Measurements from ENCODE around the gene PRTFDC1. TPM values are rescaled to one million over a fixed set of nuclear protein-coding genes. Genes with fewer than 3 reads are reported as not detected.
"Not testable (repeated sequence)": the region's sequence is repeated elsewhere in the genome, so short reads cannot be mapped to it uniquely, and the experiment has no call there.

PRTFDC1 gene
- total RNA-seq, 5 donors from 2014 or later (not counting 1 experiment from before 2014, with no cell fraction given), result 0.43 to 1.5 (median 0.76) TPM

- H3K27ac Mint-ChIP-seq; H3K9me3 Mint-ChIP-seq; POLR2A ChIA-PET; H3K4me3 Mint-ChIP-seq; H3K4me1 Mint-ChIP-seq; DNase-seq; H3K27ac ChIP-seq (ENCODE audit: low read length); H3K27me3 ChIP-seq (replicated peaks in 1 of 2; ENCODE audit: control insufficient read depth in 2 of 2, extremely low read depth in 1 of 2, insufficient read depth in 2 of 2, low read length in 1 of 2); H3K27me3 Mint-ChIP-seq; H3K4me1 ChIP-seq (ENCODE audit: control insufficient read depth in 1 of 2, extremely low read depth in 1 of 2, insufficient read depth in 2 of 2, low read length in 2 of 2); ATAC-seq (replicated peaks in 1 of 4); H3K36me3 ChIP-seq (ENCODE audit: control insufficient read depth in 2 of 2, extremely low read depth in 1 of 2, insufficient read depth in 1 of 2, low read length in 1 of 2); H3K4me3 ChIP-seq (ENCODE audit: control insufficient read depth in 1 of 2, extremely low read depth in 1 of 2, low read length in 1 of 2); H3K36me3 Mint-ChIP-seq; H3K9me3 ChIP-seq: not testable (repeated sequence)
- CTCF ChIA-PET, result interaction anchor here in 1 of 2 donors (0.6 kb wide), 1 partner anchor 16 kb away, joined by 5 read pairs; the partner anchor contains the start of gene PRTFDC1
- 93% methylated on average over 9 of the region's 11 CpGs for WGBS (ENCODE audit: insufficient coverage)
Measured at GRCh38 chr10:24968951-24969350, 16.5 kb upstream of the PRTFDC1 start.

GRCh38 chr10:24968349-24968748 lies 15.9 kb upstream of the PRTFDC1 start:
- ChIA-PET POLR2A (no interaction called here), CTCF (no interaction called here)
- no peaks in the 10 kb centered on the region for H3K27me3 Mint-ChIP-seq
- H3K4me1 Mint-ChIP-seq, result peaks cover 0 to 6% (median 2%) of the 10 kb centered on the region in 3 donors
- no peak for ATAC-seq (replicated peaks in 1 of 4)
- H3K4me3 Mint-ChIP-seq, result no peak overlapping the region
- Histone ChIP-seq H3K9me3 (no peaks in the 10 kb centered on the region), H3K27me3 (replicated peaks in 1 of 2; ENCODE audit: control insufficient read depth in 2 of 2, extremely low read depth in 1 of 2, insufficient read depth in 2 of 2, low read length in 1 of 2) (no peaks in the 10 kb centered on the region), H3K27ac (ENCODE audit: low read length) (no peak overlapping the region), H3K4me1 (ENCODE audit: control insufficient read depth in 1 of 2, extremely low read depth in 1 of 2, insufficient read depth in 2 of 2, low read length in 2 of 2) (no peaks in the 10 kb centered on the region), H3K36me3 (ENCODE audit: control insufficient read depth in 2 of 2, extremely low read depth in 1 of 2, insufficient read depth in 1 of 2, low read length in 1 of 2) (no peaks in the 10 kb centered on the region), H3K4me3 (ENCODE audit: control insufficient read depth in 1 of 2, extremely low read depth in 1 of 2, low read length in 1 of 2) (no peak overlapping the region)
- no peaks in the 10 kb centered on the region for H3K36me3 Mint-ChIP-seq
- no peak overlapping the region for H3K27ac Mint-ChIP-seq
- 92% methylated on average over 2 of the region's 7 CpGs for WGBS (ENCODE audit: insufficient coverage)
- H3K9me3 Mint-ChIP-seq, result no peaks in the 10 kb centered on the region
- DNase-seq, result no peak

- ChIA-PET POLR2A (no interaction called here), CTCF (interaction anchor here in 1 of 2 donors (0.7 kb wide), 1 partner anchor 261 kb away, joined by 3 read pairs; no protein-coding TSS in a partner anchor)
- H3K27ac Mint-ChIP-seq, result no peak overlapping the region
- ATAC-seq (replicated peaks in 1 of 4), result no peak
- H3K36me3 ChIP-seq (ENCODE audit: control insufficient read depth in 2 of 2, extremely low read depth in 1 of 2, insufficient read depth in 1 of 2, low read length in 1 of 2), result no peaks in the 10 kb centered on the region
- no peaks in the 10 kb centered on the region for H3K36me3 Mint-ChIP-seq
- H3K27me3 Mint-ChIP-seq, result no peaks in the 10 kb centered on the region
- no peak for DNase-seq
- no peaks in the 10 kb centered on the region for H3K9me3 Mint-ChIP-seq
- no peaks in the 10 kb centered on the region for H3K9me3 ChIP-seq
- no CpG with 5 or more reads among the region's 5 CpGs for WGBS (ENCODE audit: insufficient coverage)
- no peak overlapping the region for H3K27ac ChIP-seq (ENCODE audit: low read length)
- no peak overlapping the region for H3K4me3 Mint-ChIP-seq
- no peaks in the 10 kb centered on the region for H3K27me3 ChIP-seq (replicated peaks in 1 of 2; ENCODE audit: control insufficient read depth in 2 of 2, extremely low read depth in 1 of 2, insufficient read depth in 2 of 2, low read length in 1 of 2)
- peaks cover 0 to 6% (median 2%) of the 10 kb centered on the region in 3 donors for H3K4me1 Mint-ChIP-seq
- H3K4me1 ChIP-seq (ENCODE audit: control insufficient read depth in 1 of 2, extremely low read depth in 1 of 2, insufficient read depth in 2 of 2, low read length in 2 of 2), result no peaks in the 10 kb centered on the region
- H3K4me3 ChIP-seq (ENCODE audit: control insufficient read depth in 1 of 2, extremely low read depth in 1 of 2, low read length in 1 of 2), result no peak overlapping the region
Measured at GRCh38 chr10:24966962-24967481, 14.6 kb upstream of the PRTFDC1 start.

GRCh38 chr10:24965051-24965450 lies 12.6 kb upstream of the PRTFDC1 start:
- H3K4me3 ChIP-seq (ENCODE audit: control insufficient read depth in 1 of 2, extremely low read depth in 1 of 2, low read length in 1 of 2), result no peak overlapping the region
- CTCF ChIA-PET, result no interaction called here
- H3K36me3 ChIP-seq (ENCODE audit: control insufficient read depth in 2 of 2, extremely low read depth in 1 of 2, insufficient read depth in 1 of 2, low read length in 1 of 2), result no peaks in the 10 kb centered on the region
- no peak for DNase-seq
- Mint-ChIP-seq H3K27me3 (no peaks in the 10 kb centered on the region), H3K4me3 (no peak overlapping the region), H3K9me3 (no peaks in the 10 kb centered on the region), H3K4me1 (peaks cover 0 to 4% (median under 1%) of the 10 kb centered on the region in 3 donors), H3K36me3 (no peaks in the 10 kb centered on the region), H3K27ac (no peak overlapping the region)
- no peak for ATAC-seq (replicated peaks in 1 of 4)
- H3K27ac ChIP-seq (ENCODE audit: low read length), result no peak overlapping the region
- H3K9me3 ChIP-seq, result no peaks in the 10 kb centered on the region
- H3K27me3 ChIP-seq (replicated peaks in 1 of 2; ENCODE audit: control insufficient read depth in 2 of 2, extremely low read depth in 1 of 2, insufficient read depth in 2 of 2, low read length in 1 of 2), result no peaks in the 10 kb centered on the region
- 86% methylated on average over 3 of the region's 3 CpGs for WGBS (ENCODE audit: insufficient coverage)
- POLR2A ChIA-PET, result no interaction called here
- H3K4me1 ChIP-seq (ENCODE audit: control insufficient read depth in 1 of 2, extremely low read depth in 1 of 2, insufficient read depth in 2 of 2, low read length in 2 of 2), result no peaks in the 10 kb centered on the region

- no peak overlapping the region for H3K27ac ChIP-seq (ENCODE audit: low read length)
- H3K9me3 ChIP-seq, result no peaks in the 10 kb centered on the region
- CTCF ChIA-PET, result no interaction called here
- no CpG with 5 or more reads among the region's 5 CpGs for WGBS (ENCODE audit: insufficient coverage)
- Mint-ChIP-seq H3K4me1 (no peaks in the 10 kb centered on the region), H3K27ac (no peak overlapping the region), H3K36me3 (no peaks in the 10 kb centered on the region), H3K4me3 (no peak overlapping the region), H3K27me3 (no peaks in the 10 kb centered on the region), H3K9me3 (no peaks in the 10 kb centered on the region)
- H3K4me1 ChIP-seq (ENCODE audit: control insufficient read depth in 1 of 2, extremely low read depth in 1 of 2, insufficient read depth in 2 of 2, low read length in 2 of 2), result no peaks in the 10 kb centered on the region
- no peaks in the 10 kb centered on the region for H3K27me3 ChIP-seq (replicated peaks in 1 of 2; ENCODE audit: control insufficient read depth in 2 of 2, extremely low read depth in 1 of 2, insufficient read depth in 2 of 2, low read length in 1 of 2)
- H3K4me3 ChIP-seq (ENCODE audit: control insufficient read depth in 1 of 2, extremely low read depth in 1 of 2, low read length in 1 of 2), result no peak overlapping the region
- ATAC-seq (replicated peaks in 1 of 4), result no peak
- POLR2A ChIA-PET, result interaction anchor here in 1 of 2 donors (0.5 kb wide), 1 partner anchor 10 kb away, joined by 11 read pairs; no protein-coding TSS in a partner anchor
- no peak for DNase-seq
- H3K36me3 ChIP-seq (ENCODE audit: control insufficient read depth in 2 of 2, extremely low read depth in 1 of 2, insufficient read depth in 1 of 2, low read length in 1 of 2), result no peaks in the 10 kb centered on the region
Measured at GRCh38 chr10:24963521-24964041, 11.2 kb upstream of the PRTFDC1 start.

GRCh38 chr10:24962995-24963394 lies 10.6 kb upstream of the PRTFDC1 start:
- Histone ChIP-seq H3K4me1 (ENCODE audit: control insufficient read depth in 1 of 2, extremely low read depth in 1 of 2, insufficient read depth in 2 of 2, low read length in 2 of 2) (no peaks in the 10 kb centered on the region), H3K27me3 (replicated peaks in 1 of 2; ENCODE audit: control insufficient read depth in 2 of 2, extremely low read depth in 1 of 2, insufficient read depth in 2 of 2, low read length in 1 of 2) (no peaks in the 10 kb centered on the region), H3K27ac (ENCODE audit: low read length) (no peak overlapping the region), H3K9me3 (no peaks in the 10 kb centered on the region), H3K36me3 (ENCODE audit: control insufficient read depth in 2 of 2, extremely low read depth in 1 of 2, insufficient read depth in 1 of 2, low read length in 1 of 2) (no peaks in the 10 kb centered on the region), H3K4me3 (ENCODE audit: control insufficient read depth in 1 of 2, extremely low read depth in 1 of 2, low read length in 1 of 2) (no peak overlapping the region)
- Mint-ChIP-seq H3K9me3 (no peaks in the 10 kb centered on the region), H3K27ac (no peak overlapping the region), H3K4me3 (no peak overlapping the region), H3K36me3 (no peaks in the 10 kb centered on the region), H3K4me1 (no peaks in the 10 kb centered on the region), H3K27me3 (no peaks in the 10 kb centered on the region)
- WGBS (ENCODE audit: insufficient coverage), result 80% methylated on average over 1 of the region's 3 CpGs
- no peak for ATAC-seq (replicated peaks in 1 of 4)
- ChIA-PET POLR2A (no interaction called here), CTCF (no interaction called here)
- DNase-seq, result no peak
